Kidney (tissue), 14 donors: ENCODE results near the gene CENPM. TPM values are rescaled to one million over a fixed set of nuclear protein-coding genes. Genes with fewer than 3 reads are reported as not detected.

Experiments
- DNase-seq, 5 donors: peaks; one replicate each; pipeline ENCODE4 v3.0.0-alpha.2; 2013 to 2020
- FAIRE-seq: peaks from 2 replicates; lab custom pipeline; 2012; peaks lifted over from hg19 to GRCh38; lab: Jason Lieb, UNC
- H3K27ac ChIP-seq, 2 donors: one replicate each; pipeline ENCODE4 v1.7.0; 2013; ENCODE audit warnings: low read depth in 2 of 2, low read length in 2 of 2, inconsistent platforms in 1 of 2
- H3K27me3 ChIP-seq: one replicate; pipeline ENCODE4 v1.7.1; 2013; ENCODE audit warnings: low read length, inconsistent platforms; ENCODE audit not compliant: control insufficient read depth, insufficient read depth
- H3K36me3 ChIP-seq, 3 donors: one replicate each; pipeline versions ENCODE4 v1.7.0 to v1.7.1; 2013; ENCODE audit warnings: low read length in 3 of 3, control low read depth in 1 of 3, inconsistent platforms in 1 of 3; ENCODE audit not compliant: insufficient read depth in 3 of 3, control insufficient read depth in 2 of 3
- H3K4me1 ChIP-seq, 3 donors: one replicate each; pipeline versions ENCODE4 v1.7.0 to v1.7.1; 2013; ENCODE audit warnings: low read length in 3 of 3, inconsistent platforms in 1 of 3, low read depth in 1 of 3; ENCODE audit not compliant: control insufficient read depth in 2 of 3, insufficient read depth in 2 of 3
- H3K4me3 ChIP-seq, 3 donors: one replicate each; pipeline versions ENCODE4 v1.7.0 to v1.8.1; 2013; ENCODE audit warnings: low read length in 3 of 3, control low read depth in 1 of 3, inconsistent platforms in 1 of 3
- H3K9ac ChIP-seq, 3 donors: one replicate each; pipeline versions ENCODE4 v1.7.0 to v1.7.1; 2013; ENCODE audit warnings: low read length in 3 of 3, control low read depth in 1 of 3, inconsistent platforms in 1 of 3
- H3K9me3 ChIP-seq, 3 donors: one replicate each; pipeline versions ENCODE4 v1.7.0 to v1.7.1; 2013; ENCODE audit warnings: low read length in 3 of 3, control low read depth in 1 of 3, inconsistent platforms in 1 of 3; ENCODE audit not compliant: control insufficient read depth in 2 of 3, insufficient read depth in 1 of 3
- intact Hi-C: fragments of 100-400 bp; cut with DNase I; formaldehyde crosslinking; loops from one replicate; pipeline ENCODE4 v1.11.1; 2022
- polyA plus RNA-seq: library from polyadenylated mRNA; stranded (reverse); fragments of 350-450 nt; fragmentation: Illumina TruSeq; extraction: RNeasy Lipid Tissue Mini Kit (QIAGEN cat#74804); gene quantifications from one replicate; pipeline ENCODE4 v1.2.3, GENCODE V29; 2014; ENCODE audit warnings: low read depth, low replicate concordance; ENCODE audit not compliant: insufficient read depth
- total RNA-seq: library from RNA; stranded (reverse); fragmentation: NEBNext Ultra II Directional; extraction: Animal tissue kit (Norgen Biotek cat#: 25700); gene quantifications from one replicate; pipeline ENCODE4 v1.2.1, GENCODE V29; 2021
- TF ChIP-seq, protein P1 (sequence below): IDR thresholded peaks from 3 replicates; pipeline ENCODE4 v1.5.1; 2012; ENCODE audit warnings: mild to moderate bottlenecking, moderate library complexity, borderline replicate concordance; ENCODE audit not compliant: insufficient read depth; ENCODE audit errors: extremely low read depth
- donor health status: control.
- donor health status: control.
- donor health status: control.
- donor health status: control.
- donor health status: control.
- donor health status: DM: yes; HTN: yes; CAD: no.
- donor health status: Normal renal cell carcinoma (clear cell type).

Gene CENPM
- total and polyA plus RNA-seq, 2 donors from 2014 or later: 2.8 TPM

DNA sequence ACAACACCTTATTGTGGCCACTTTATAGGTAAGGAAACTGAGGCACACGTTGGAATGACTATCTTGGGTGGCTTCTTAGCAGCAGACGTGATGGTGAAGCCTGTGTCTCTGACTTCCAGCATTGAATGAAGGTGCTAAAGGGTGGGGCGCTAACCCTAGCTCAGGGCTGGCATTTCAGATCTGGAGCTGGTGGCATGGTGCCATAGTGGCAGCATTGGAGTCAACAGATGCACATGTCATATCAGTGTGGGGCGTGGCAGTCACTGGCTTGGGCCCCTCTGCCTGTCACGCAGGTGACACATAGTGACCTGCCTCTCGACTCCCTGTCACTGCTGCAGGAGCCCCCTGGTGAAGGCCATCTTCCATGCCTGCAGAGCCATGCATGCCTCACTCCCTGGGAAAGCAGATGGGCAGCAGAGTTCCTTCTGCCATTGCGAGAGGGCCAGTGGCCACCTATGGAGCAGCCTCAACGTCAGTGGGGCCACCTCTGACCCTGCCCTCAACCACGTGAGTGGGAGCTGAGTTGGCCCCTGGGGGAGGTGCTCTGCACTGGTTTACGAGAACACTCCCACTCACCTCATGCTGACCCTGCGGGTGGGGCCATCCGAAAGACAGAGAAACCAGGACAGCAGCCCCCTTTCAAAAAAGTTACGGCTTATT, 46.8 kb downstream of the CENPM start:
- no peaks in the 10 kb centered on the region for H3K9me3 ChIP-seq
- intact Hi-C loops: no loop called here
- no peak overlapping the region for H3K27ac ChIP-seq
- H3K4me1 ChIP-seq: peaks cover 0 to 10% (median 0%) of the 10 kb centered on the region in 3 donors
- TF ChIP-seq, protein P1, sequence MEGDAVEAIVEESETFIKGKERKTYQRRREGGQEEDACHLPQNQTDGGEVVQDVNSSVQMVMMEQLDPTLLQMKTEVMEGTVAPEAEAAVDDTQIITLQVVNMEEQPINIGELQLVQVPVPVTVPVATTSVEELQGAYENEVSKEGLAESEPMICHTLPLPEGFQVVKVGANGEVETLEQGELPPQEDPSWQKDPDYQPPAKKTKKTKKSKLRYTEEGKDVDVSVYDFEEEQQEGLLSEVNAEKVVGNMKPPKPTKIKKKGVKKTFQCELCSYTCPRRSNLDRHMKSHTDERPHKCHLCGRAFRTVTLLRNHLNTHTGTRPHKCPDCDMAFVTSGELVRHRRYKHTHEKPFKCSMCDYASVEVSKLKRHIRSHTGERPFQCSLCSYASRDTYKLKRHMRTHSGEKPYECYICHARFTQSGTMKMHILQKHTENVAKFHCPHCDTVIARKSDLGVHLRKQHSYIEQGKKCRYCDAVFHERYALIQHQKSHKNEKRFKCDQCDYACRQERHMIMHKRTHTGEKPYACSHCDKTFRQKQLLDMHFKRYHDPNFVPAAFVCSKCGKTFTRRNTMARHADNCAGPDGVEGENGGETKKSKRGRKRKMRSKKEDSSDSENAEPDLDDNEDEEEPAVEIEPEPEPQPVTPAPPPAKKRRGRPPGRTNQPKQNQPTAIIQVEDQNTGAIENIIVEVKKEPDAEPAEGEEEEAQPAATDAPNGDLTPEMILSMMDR: no peak
- H3K9ac ChIP-seq: no peak overlapping the region
- no peaks in the 10 kb centered on the region for H3K27me3 ChIP-seq
- FAIRE-seq (no peak), DNase-seq (peak in 1 of 5 donors; percentile 37)
- H3K36me3 ChIP-seq: peaks cover 0 to 41% (median 20%) of the 10 kb centered on the region in 3 donors
- H3K4me3 ChIP-seq: no peak overlapping the region

- H3K9me3 ChIP-seq: no peaks in the 10 kb centered on the region
- peaks cover 0 to 10% (median 0%) of the 10 kb centered on the region in 3 donors for H3K4me1 ChIP-seq
- TF ChIP-seq, protein P1: no peak
- FAIRE-seq (no peak), DNase-seq (no peak)
- no peak overlapping the region for H3K4me3 ChIP-seq
- H3K36me3 ChIP-seq: peaks cover 2 to 31% (median 27%) of the 10 kb centered on the region in 3 donors
- no peaks in the 10 kb centered on the region for H3K27me3 ChIP-seq
- intact Hi-C loops: no loop called here
- no peak overlapping the region for H3K27ac ChIP-seq
- H3K9ac ChIP-seq: no peak overlapping the region
These were observed 47.8 kb downstream of the CENPM start for GRCh38 chr22:41899110-41899509.

DNA sequence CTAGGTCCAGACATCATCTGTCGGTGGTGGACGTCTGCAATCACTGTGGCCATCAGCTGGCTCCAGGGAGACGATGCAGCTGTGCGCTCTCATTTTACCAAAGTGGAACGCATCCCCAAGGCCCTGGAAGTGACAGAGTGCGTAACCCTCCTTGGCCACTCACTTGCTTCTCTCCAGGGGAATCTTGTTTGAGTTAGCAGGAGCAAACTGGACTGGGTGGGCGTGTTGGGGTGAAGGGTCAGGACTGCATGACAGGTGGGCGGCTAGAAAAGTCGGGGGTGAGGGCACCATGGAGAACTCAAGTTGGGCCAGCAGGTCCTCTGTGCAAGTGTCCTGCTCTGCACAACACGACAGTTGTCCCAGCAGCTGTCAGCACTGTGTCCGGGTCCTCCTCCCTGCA, 48.3 kb downstream of the CENPM start:
- TF ChIP-seq, protein P1: no peak
- intact Hi-C loops: no loop called here
- Histone ChIP-seq H3K27ac (no peak overlapping the region), H3K9me3 (no peaks in the 10 kb centered on the region), H3K27me3 (no peaks in the 10 kb centered on the region), H3K9ac (no peak overlapping the region), H3K4me1 (peaks cover 0 to 8% (median 0%) of the 10 kb centered on the region in 3 donors), H3K36me3 (peaks cover 2 to 31% (median 29%) of the 10 kb centered on the region in 3 donors), H3K4me3 (no peak overlapping the region)
- FAIRE-seq (no peak), DNase-seq (no peak)
